BJ (cell line): ENCODE results near the gene CLIC5. TPM values are rescaled to one million over a fixed set of nuclear protein-coding genes. Genes with fewer than 3 reads are reported as not detected.

ENCODE experiments used
- CTCF ChIA-PET: fragments of 350-600 bp; formaldehyde crosslinking; extraction: SDS; loops from one replicate; lab custom pipeline; 2021; ENCODE audit warnings: antibody characterized with exemption, inconsistent platforms; lab: Yijun Ruan, JAX
- POLR2A ChIA-PET: fragments of 300-600 bp; sonication (Branson Sonifier 250); formaldehyde crosslinking; extraction: SDS; loops from one replicate; lab custom pipeline; 2021; ENCODE audit warnings: antibody characterized with exemption; lab: Charles Lee
- DNase-seq: peaks from one replicate; pipeline ENCODE4 v3.0.0-alpha.2; 2011; ENCODE audit warnings: low read depth
- H3K27me3 ChIP-seq: 2 replicates; pipeline ENCODE4 v1.6.0; 2011; ENCODE audit warnings: low read length; ENCODE audit not compliant: control insufficient read depth, insufficient read depth
- H3K36me3 ChIP-seq: 2 replicates; pipeline ENCODE4 v1.5.1; 2011; ENCODE audit warnings: low read length; ENCODE audit not compliant: control insufficient read depth, insufficient read depth
- H3K4me3 ChIP-seq: 2 replicates; pipeline ENCODE4 v1.5.1; 2011; ENCODE audit warnings: low read depth, mild to moderate bottlenecking, control low read depth, low read length
- CTCF ChIP-seq: IDR thresholded peaks from 2 replicates; pipeline ENCODE4 v1.5.1; 2011; ENCODE audit warnings: low read depth, mild to moderate bottlenecking, control low read depth, inconsistent platforms, low read length, moderate library complexity; ENCODE audit not compliant: insufficient read depth
- polyA plus RNA-seq: library from polyadenylated mRNA; depleted of rRNA; stranded (reverse); fragments of >200 nt; gene quantifications from 2 replicates; pipeline ENCODE4 v1.2.3, GENCODE V29; 2011

The CLIC5 gene
- polyA plus RNA-seq, 1 experiment = not detected

- ChIA-PET CTCF (no interaction called here), POLR2A (no interaction called here)
- TF ChIP-seq CTCF = no peak
- Histone ChIP-seq H3K4me3 (no peak overlapping the region), H3K36me3 (no peaks in the 10 kb centered on the region), H3K27me3 (peaks cover 3% of the 10 kb centered on the region; the same call in 1 of the 2 replicates)
- DNase-seq = no peak
These were observed 43.3 kb upstream of the CLIC5 start for GRCh38 chr6:46058951-46059350.

- POLR2A ChIA-PET = no interaction called here
- Histone ChIP-seq H3K36me3 (no peaks in the 10 kb centered on the region), H3K27me3 (no peaks in the 10 kb centered on the region), H3K4me3 (no peak overlapping the region)
- no peak for DNase-seq
- no peak for TF ChIP-seq CTCF
- CTCF ChIA-PET = no interaction called here
These were observed 42.1 kb upstream of the CLIC5 start for GRCh38 chr6:46057792-46058191.

GRCh38 chr6:46056906-46057529 is 41.4 kb upstream of the CLIC5 start:
- ChIA-PET CTCF (no interaction called here), POLR2A (no interaction called here)
- Histone ChIP-seq H3K4me3 (no peak overlapping the region), H3K27me3 (no peaks in the 10 kb centered on the region), H3K36me3 (no peaks in the 10 kb centered on the region)
- no peak for TF ChIP-seq CTCF
- DNase-seq = no peak

GRCh38 chr6:46054516-46054915 is 38.9 kb upstream of the CLIC5 start:
- Histone ChIP-seq H3K27me3 (no peaks in the 10 kb centered on the region), H3K36me3 (no peaks in the 10 kb centered on the region), H3K4me3 (no peak overlapping the region)
- no peak for DNase-seq
- CTCF ChIA-PET = no interaction called here
- POLR2A ChIA-PET = no interaction called here
- TF ChIP-seq CTCF = no peak

- DNase-seq = no peak
These were observed 37.6 kb upstream of the CLIC5 start for GRCh38 chr6:46053039-46053933.

More at GRCh38 chr6:46053039-46053933, 37.6 kb upstream of the CLIC5 start:
- CTCF ChIA-PET = interaction anchor here (0.7 to 1.8 kb wide), 5 partner anchors 10 to 123 kb away, joined by 3 to 6 read pairs (median 4); no protein-coding TSS in a partner anchor
- H3K4me3 ChIP-seq = no peak overlapping the region
- POLR2A ChIA-PET = no interaction called here
- no peak for TF ChIP-seq CTCF
- no peaks in the 10 kb centered on the region for H3K27me3 ChIP-seq
- no peaks in the 10 kb centered on the region for H3K36me3 ChIP-seq
